HG03025 (cell line): ENCODE measurements around the gene RETREG3.
A peak's percentile ranks its signal among the peaks of the same experiment; 100 is the strongest.

Experiments
- ATAC-seq: cut with Tn5 transposase; IDR thresholded peaks from one replicate; pipeline ENCODE4 v1.9.1; 2021; ENCODE audit warnings: mild to moderate bottlenecking, moderate library complexity; ENCODE audit not compliant: unreplicated experiment, low FRiP score

RETREG3 gene

GRCh38 chr17:42613699-42614295, 4.6 kb upstream of the RETREG3 start:
- no peak for ATAC-seq

GRCh38 chr17:42612013-42612412, 2.8 kb upstream of the RETREG3 start:
- ATAC-seq: no peak

- peak; percentile 6 for ATAC-seq
Observed at GRCh38 chr17:42609814-42610801, 934 bp upstream of the RETREG3 start.

GRCh38 chr17:42608305-42609181, 631 bp downstream of the RETREG3 start:
- peak; percentile 32 for ATAC-seq

GRCh38 chr17:42607769-42608168, 1.4 kb downstream of the RETREG3 start:
- no peak for ATAC-seq

GRCh38 chr17:42603318-42603717, 5.9 kb downstream of the RETREG3 start:
- no peak for ATAC-seq

- no peak for ATAC-seq
Observed at GRCh38 chr17:42598905-42599304, 10.3 kb downstream of the RETREG3 start.

GRCh38 chr17:42596386-42596785, 12.8 kb downstream of the RETREG3 start:
- no peak for ATAC-seq

GRCh38 chr17:42591411-42591810, 17.8 kb downstream of the RETREG3 start:
- ATAC-seq: no peak

GRCh38 chr17:42590886-42591285, 18.3 kb downstream of the RETREG3 start:
- no peak for ATAC-seq

- no peak for ATAC-seq
Observed at GRCh38 chr17:42586514-42587230, 22.5 kb downstream of the RETREG3 start.

GRCh38 chr17:42585353-42585752, 23.8 kb downstream of the RETREG3 start:
- no peak for ATAC-seq

GRCh38 chr17:42584880-42585279, 24.3 kb downstream of the RETREG3 start:
- ATAC-seq: no peak

GRCh38 chr17:42581744-42582270, 27.4 kb downstream of the RETREG3 start:
- no peak for ATAC-seq

- no peak for ATAC-seq
Observed at GRCh38 chr17:42579794-42580551, 29.2 kb downstream of the RETREG3 start.

GRCh38 chr17:42578282-42578869, 30.8 kb downstream of the RETREG3 start:
- ATAC-seq: peak; percentile 44

GRCh38 chr17:42577532-42578281, 31.5 kb downstream of the RETREG3 start, which contains the start of gene PSMC3IP:
Gene PSMC3IP (minus strand): TSS chr17:42577729. CDS start chr17:42577686, 43 bp downstream.
- peak; percentile 52 for ATAC-seq

- no peak for ATAC-seq
Observed at GRCh38 chr17:42577140-42577531, 32.0 kb downstream of the RETREG3 start.
